Measurements from ENCODE around the gene DENND4A.
"Not testable (repeated sequence)": the region's sequence is repeated elsewhere in the genome, so short reads cannot be mapped to it uniquely, and the experiment has no call there.

DENND4A gene

DNA sequence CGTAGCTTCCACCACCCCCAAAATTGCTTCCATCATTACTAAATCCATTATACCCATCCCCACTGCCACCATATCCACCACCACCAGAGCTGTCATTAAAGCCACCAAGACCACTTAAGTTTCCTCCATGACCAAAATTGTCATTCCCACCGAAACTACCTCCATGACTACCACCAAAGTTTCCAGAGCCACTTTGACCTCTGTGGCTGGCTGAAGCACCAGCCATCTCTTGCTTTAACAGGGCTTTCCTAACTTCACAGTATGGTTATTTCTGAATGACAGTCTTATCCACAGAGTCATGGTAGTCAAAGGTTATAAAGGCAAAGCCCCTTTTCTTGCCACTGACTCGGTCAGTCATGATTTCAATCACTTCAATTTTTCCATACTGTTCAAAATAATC, 24.3 kb upstream of the DENND4A start:
- no peaks in the 10 kb centered on the region for H3K36me3 ChIP-seq
- no peaks in the 10 kb centered on the region for H3K9me3 ChIP-seq
- H3K27ac ChIP-seq: no peak overlapping the region
- peaks cover 0 to 4% (median 0%) of the 10 kb centered on the region in 4 donors for H3K4me1 ChIP-seq
- no peak overlapping the region for H3K4me3 ChIP-seq
- DNase-seq: no peak
- TF ChIP-seq, protein P1, sequence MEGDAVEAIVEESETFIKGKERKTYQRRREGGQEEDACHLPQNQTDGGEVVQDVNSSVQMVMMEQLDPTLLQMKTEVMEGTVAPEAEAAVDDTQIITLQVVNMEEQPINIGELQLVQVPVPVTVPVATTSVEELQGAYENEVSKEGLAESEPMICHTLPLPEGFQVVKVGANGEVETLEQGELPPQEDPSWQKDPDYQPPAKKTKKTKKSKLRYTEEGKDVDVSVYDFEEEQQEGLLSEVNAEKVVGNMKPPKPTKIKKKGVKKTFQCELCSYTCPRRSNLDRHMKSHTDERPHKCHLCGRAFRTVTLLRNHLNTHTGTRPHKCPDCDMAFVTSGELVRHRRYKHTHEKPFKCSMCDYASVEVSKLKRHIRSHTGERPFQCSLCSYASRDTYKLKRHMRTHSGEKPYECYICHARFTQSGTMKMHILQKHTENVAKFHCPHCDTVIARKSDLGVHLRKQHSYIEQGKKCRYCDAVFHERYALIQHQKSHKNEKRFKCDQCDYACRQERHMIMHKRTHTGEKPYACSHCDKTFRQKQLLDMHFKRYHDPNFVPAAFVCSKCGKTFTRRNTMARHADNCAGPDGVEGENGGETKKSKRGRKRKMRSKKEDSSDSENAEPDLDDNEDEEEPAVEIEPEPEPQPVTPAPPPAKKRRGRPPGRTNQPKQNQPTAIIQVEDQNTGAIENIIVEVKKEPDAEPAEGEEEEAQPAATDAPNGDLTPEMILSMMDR (IDR thresholded peaks at IDR 0.05): no peak
- intact Hi-C loops (cut with DNase I; ENCODE audit: low total_unique reads): no loop called here
- H3K27me3 ChIP-seq: no peaks in the 10 kb centered on the region

DNA sequence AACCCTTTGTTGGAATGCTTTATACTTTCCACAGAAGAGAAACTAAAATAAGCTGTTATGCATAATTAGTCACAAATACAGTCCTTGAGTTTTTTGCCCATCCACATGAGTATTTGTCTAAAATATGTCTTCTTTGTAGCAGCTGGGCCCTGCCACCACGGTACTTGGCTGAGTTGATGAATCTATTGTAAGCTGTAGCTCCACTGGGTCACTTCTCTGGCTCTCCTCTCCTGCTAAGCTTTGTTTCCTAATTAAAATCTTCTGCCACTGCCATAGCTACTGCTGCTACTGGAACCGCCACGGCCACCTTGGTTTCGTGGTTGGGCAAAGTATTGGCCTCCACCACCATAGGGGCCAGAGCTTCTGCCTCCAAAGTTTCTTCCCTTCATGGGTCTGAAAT, 23.9 kb upstream of the DENND4A start:
- H3K4me3 ChIP-seq; H3K9me3 ChIP-seq; H3K36me3 ChIP-seq; intact Hi-C loops (cut with DNase I; ENCODE audit: low total_unique reads); H3K27ac ChIP-seq; H3K27me3 ChIP-seq; DNase-seq; H3K4me1 ChIP-seq: not testable (repeated sequence)

DNA sequence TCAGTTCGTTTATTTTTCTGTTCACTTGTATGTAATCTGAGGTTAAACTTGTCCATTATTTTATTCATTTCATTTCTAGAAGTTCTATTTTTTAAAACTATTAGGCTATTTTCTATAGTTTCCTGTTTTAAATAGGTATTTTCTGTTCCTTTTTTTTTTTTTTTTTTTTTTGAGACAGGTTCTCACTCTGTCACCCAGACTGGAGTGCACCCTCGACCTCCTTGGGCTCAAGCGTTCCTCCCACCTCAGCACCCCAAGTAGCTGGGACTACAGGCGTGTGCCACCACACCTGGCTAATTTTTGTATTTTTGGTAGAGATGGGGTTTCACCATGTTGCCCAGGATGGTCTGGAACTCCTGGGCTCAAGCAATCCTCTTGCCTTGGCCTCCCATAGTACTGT, 22.2 kb upstream of the DENND4A start:
- H3K4me1 ChIP-seq; H3K9me3 ChIP-seq; intact Hi-C loops (cut with DNase I; ENCODE audit: low total_unique reads); H3K27ac ChIP-seq; DNase-seq; H3K4me3 ChIP-seq; H3K36me3 ChIP-seq; H3K27me3 ChIP-seq: not testable (repeated sequence)

DNA sequence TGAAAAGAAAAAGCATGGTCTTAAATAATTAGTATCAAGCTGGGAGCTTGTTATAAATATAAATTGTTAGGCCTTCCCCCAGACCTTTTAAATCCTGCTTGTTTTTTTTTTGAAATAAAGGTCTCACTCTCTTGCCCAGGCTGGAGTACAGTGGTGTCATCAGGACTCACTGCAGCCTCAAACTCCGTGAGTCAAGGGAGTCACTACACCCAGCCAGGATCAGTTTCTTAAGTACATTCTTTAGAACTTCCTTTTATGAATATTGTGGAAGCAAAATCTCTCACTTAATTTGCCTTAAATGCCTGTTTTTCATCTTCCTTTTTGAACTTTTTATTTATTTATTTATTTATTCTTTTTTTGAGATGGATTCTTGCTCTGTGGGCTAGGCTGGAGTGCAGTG, 20.8 kb upstream of the DENND4A start:
- no peak overlapping the region for H3K4me3 ChIP-seq
- H3K4me1 ChIP-seq: no peaks in the 10 kb centered on the region
- TF ChIP-seq, protein P1 (IDR thresholded peaks at IDR 0.05): no peak
- no peaks in the 10 kb centered on the region for H3K9me3 ChIP-seq
- intact Hi-C loops (cut with DNase I; ENCODE audit: low total_unique reads): no loop called here
- H3K27me3 ChIP-seq: no peaks in the 10 kb centered on the region
- DNase-seq: no peak
- H3K27ac ChIP-seq: no peak overlapping the region
- H3K36me3 ChIP-seq: no peaks in the 10 kb centered on the region

DNA sequence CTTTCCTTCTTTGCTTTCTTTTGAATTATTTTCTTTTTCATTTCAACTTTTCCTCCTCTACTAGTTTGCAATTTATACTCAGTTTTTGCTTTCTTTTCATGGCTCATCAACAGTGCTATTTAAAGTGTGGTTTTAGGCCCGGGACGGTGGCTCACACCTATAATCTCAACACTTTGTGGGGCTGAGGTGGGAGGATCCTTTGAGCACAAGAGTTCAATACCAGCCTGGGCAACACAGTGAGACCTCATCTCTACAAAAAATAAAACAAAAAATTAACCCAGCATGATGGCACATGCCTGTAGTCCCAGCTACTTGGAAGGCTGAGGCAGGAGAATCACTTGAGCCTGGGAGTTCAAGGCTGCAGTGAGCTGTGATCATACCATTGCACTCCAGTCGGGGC, 20.4 kb upstream of the DENND4A start:
- H3K4me1 ChIP-seq: no peaks in the 10 kb centered on the region
- H3K4me3 ChIP-seq: no peak overlapping the region
- TF ChIP-seq, protein P1 (IDR thresholded peaks at IDR 0.05): no peak
- intact Hi-C loops (cut with DNase I; ENCODE audit: low total_unique reads): no loop called here
- no peak overlapping the region for H3K27ac ChIP-seq
- no peaks in the 10 kb centered on the region for H3K36me3 ChIP-seq
- no peak for DNase-seq
- no peaks in the 10 kb centered on the region for H3K27me3 ChIP-seq
- no peaks in the 10 kb centered on the region for H3K9me3 ChIP-seq

DNA sequence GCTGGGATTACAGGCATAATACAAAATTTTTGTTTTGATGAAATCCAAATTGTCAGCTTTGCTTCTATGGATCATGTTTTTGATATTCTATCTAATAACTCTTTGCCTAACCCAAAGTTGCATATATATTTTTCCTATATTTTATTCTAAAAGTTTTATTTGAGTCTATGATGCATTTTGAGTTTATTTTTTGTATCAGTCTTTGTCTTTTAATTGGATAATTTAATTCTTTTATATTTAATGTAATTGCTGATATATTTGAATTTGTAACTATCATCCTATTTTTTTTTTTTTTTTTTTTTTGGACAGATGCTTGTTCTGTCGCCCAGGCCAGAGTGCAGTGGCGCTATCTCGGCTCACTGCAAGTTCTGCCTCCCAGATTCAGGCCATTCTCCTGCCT, 19.7 kb upstream of the DENND4A start:
- DNase-seq: no peak

DNA sequence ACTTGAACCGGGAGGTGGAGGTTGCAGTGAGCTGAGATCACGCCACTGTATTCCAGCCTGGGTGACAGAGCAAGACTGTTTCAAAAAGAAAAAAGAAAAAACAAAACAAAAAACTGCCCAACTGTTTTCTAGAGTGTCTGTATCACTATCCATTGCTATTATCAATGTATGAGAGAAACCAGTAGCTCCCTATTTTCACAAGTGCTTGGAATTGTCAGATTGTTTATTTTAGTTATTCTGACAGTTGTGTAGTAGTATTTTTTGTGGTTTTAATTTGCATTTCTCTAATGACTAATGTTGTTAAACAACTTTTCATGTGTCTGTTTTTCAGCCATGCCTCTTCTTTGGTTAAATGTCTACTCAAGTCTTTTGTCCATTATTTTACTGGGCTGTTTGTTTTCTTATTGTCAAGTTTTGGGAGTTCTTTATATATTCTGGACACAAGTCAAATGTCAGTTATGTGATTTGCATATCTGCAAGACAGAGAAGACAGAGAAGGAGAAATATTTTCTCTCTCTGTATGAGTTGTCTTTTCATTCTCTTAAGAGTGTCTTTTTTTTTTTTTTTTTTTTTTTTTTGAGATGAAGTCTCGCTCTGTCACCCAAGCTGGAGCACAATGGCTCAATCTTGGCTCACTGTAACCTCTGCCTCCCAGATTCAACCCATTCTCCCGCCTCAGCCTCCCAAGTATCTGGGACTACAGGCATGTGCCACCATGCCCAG, 19.1 kb upstream of the DENND4A start:
- H3K4me3 ChIP-seq; intact Hi-C loops (cut with DNase I; ENCODE audit: low total_unique reads); H3K27ac ChIP-seq; H3K9me3 ChIP-seq; H3K36me3 ChIP-seq; H3K27me3 ChIP-seq; DNase-seq; H3K4me1 ChIP-seq: not testable (repeated sequence)

More for the DNA sequence above, 19.7 kb upstream of the DENND4A start:
- Histone ChIP-seq H3K4me3 (no peak overlapping the region), H3K27ac (no peak overlapping the region), H3K4me1 (no peaks in the 10 kb centered on the region), H3K9me3 (no peaks in the 10 kb centered on the region), H3K36me3 (no peaks in the 10 kb centered on the region), H3K27me3 (no peaks in the 10 kb centered on the region)
- TF ChIP-seq, protein P1 (IDR thresholded peaks at IDR 0.05): no peak
- intact Hi-C loops (cut with DNase I; ENCODE audit: low total_unique reads): no loop called here
